Cardiac fibroblast (primary cell): ENCODE data around the gene ZNF438.
"Not testable (repeated sequence)": the region's sequence is repeated elsewhere in the genome, so short reads cannot be mapped to it uniquely, and the experiment has no call there.

ENCODE experiments used
- DNase-seq, 2 donors: peaks; one replicate each; pipeline versions ENCODE4 v3.0.0 to v3.0.0-alpha.2; 2010; ENCODE audit warnings: low read depth in 2 of 2
- H3K4me3 ChIP-seq, 2 donors: replicated peaks in 1 of 2; 1 replicate in 1 of 2; 2 replicates in 1 of 2; pipeline ENCODE4 v1.5.1; 2011; ENCODE audit warnings: low read depth in 2 of 2, low read length in 2 of 2, mild to moderate bottlenecking in 2 of 2, moderate library complexity in 1 of 2
- CTCF ChIP-seq: IDR thresholded peaks from one replicate; pipeline ENCODE4 v1.5.1; 2011; ENCODE audit warnings: low read depth, mild to moderate bottlenecking, low read length, inconsistent platforms

ZNF438 gene

DNA sequence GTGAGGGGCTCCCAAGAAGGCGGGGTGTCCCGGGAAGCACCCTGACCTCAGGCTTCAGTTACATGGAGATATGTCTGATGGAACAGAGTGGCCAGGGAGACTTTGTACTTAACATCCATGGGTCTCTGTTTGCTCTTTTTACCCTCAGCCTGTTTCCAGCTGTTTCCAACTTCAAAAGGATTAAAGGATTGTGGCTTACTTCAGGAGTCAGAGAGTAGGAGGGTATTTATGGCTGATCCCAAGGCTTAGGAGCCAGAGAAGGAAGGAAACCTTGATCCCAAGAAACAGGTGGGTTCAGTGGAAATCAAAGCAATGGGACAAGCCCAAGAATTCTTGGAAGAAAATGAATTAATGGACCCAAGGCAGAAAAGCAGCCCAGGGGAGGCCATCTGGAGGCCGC, 37.7 kb upstream of the ZNF438 start:
- no peak for TF ChIP-seq CTCF
- no peak for DNase-seq
- no peak overlapping the region for H3K4me3 ChIP-seq

DNA sequence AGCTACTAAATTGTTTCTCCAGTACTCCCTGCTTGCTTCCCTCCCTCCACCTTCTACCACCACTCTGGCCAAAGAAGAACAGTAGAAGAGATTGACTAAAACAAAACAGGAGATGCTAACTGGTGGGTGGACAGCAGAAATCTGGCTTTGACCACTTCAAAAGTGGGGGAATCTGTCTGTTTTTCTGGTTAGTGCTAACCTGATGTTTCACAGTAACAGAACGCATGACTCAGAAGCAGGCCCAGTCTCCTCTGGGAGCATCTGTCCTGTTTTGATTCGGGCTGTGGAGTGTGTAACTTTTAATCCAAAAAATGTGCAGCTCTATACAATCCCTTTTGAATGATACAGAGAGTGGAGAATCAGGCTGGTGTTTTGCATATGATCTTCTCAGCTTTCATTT, 32.7 kb upstream of the ZNF438 start:
- no peak overlapping the region for H3K4me3 ChIP-seq
- TF ChIP-seq CTCF, result no peak
- DNase-seq, result peak; percentile 73 to 88

DNA sequence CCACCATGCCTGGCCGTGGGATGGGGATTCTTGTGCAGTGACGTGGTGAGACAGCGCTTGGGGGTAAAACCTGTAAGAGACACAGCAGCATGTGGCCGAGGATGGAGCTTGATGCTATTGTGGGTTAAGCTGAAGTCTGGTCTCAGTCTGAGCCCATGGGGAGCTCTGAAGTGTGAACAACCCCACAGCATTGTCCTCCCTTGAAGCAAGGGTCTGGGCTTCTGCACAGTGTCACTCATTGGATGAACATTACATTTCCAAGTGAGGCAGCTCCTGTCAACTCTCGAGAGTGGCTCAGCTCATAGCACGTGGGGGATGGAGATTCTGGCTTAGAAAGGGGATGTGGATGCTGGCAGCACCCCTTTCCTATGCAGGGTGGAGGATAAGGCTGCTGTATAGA, 32.2 kb upstream of the ZNF438 start:
- TF ChIP-seq CTCF, result no peak
- DNase-seq, result peak in 1 of 2 donors; percentile 6
- H3K4me3 ChIP-seq, result no peak overlapping the region

DNA sequence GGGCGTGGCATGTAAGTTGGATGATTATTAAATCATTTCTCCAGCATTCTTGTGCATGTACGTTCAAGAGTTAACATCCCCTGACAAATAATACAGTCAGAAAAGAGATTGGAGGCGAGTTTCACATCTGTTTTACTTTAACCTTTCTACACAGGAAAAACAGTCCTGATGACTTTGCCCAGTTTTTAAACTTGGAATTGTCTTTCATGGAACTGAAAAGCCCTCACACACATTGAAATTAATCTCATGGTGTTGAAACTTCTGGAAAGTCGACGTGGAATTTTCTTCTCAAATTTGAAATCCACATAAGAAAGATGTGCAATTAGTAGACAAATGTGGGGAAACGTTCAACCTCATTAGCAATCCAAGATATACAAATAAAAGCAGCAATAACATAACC, 31.2 kb upstream of the ZNF438 start:
- TF ChIP-seq CTCF, result no peak
- H3K4me3 ChIP-seq, result no peak overlapping the region
- DNase-seq, result peak; percentile 42 to 77

- no peak overlapping the region for H3K4me3 ChIP-seq
- DNase-seq, result peak in 1 of 2 donors; percentile 77
- no peak for TF ChIP-seq CTCF
These were observed 30.3 kb upstream of the ZNF438 start for GRCh38 chr10:31061941-31062340.

- no peak for TF ChIP-seq CTCF
- no peak for DNase-seq
- H3K4me3 ChIP-seq, result no peak overlapping the region
These were observed 27.4 kb upstream of the ZNF438 start for GRCh38 chr10:31058795-31059703.

DNA sequence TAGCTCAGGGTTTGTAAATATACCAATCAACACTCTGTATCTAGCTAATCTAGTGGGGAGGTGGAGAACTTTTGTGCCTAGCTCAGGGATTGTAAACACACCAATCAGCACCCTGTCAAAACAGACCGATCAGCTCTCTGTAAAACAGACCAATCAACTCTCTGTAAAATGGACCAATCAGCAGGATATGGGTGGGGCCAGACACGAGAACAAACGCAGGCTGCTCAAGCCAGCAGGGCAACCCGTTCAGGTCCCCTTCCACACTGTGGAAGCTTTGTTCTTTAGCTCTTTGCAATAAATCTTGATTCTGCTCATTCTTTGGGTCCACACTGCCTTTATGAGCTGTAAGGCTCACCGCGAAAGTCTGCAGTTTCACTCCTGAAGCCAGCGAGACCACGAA, 25.0 kb upstream of the ZNF438 start:
- H3K4me3 ChIP-seq, DNase-seq: not testable (repeated sequence)
